ENCODE results near the gene WAC.
"Not testable (repeated sequence)": the region's sequence is repeated elsewhere in the genome, so short reads cannot be mapped to it uniquely, and the experiment has no call there.

DNA sequence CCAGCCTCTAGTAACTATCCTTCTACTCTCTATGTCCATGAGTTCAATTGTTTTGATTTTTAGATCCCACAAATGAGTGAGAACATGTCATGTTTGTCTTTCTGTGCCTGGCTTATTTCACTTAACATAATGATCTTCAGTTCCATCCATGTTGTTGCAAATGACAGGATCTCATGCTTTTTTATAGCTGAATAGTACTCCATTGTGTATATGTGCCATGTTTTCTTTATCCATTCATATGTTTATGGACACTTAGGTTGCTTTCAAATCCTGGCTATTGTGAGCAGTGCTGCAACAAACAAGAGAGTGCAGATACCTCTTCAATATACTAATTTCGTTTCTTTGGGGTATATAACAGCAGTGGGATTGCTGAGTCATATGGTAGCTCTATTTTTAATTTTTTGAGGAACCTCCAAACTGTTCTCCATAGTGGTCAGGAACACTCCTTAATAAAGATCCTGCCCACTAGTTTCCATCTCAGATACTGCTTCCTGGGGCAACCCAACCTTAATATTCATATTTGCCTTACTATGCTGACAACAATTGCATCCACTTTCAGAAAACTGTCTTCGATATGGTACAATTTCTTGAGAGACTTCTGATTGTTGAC, 42.6 kb upstream of the WAC start:
- 0 out of 2 replicates have a peak, but pooled peaks have one; percentile 62 for TF ChIP-seq CBX8 (IDR thresholded peaks at IDR 0.05)
- TF ChIP-seq, protein P1, sequence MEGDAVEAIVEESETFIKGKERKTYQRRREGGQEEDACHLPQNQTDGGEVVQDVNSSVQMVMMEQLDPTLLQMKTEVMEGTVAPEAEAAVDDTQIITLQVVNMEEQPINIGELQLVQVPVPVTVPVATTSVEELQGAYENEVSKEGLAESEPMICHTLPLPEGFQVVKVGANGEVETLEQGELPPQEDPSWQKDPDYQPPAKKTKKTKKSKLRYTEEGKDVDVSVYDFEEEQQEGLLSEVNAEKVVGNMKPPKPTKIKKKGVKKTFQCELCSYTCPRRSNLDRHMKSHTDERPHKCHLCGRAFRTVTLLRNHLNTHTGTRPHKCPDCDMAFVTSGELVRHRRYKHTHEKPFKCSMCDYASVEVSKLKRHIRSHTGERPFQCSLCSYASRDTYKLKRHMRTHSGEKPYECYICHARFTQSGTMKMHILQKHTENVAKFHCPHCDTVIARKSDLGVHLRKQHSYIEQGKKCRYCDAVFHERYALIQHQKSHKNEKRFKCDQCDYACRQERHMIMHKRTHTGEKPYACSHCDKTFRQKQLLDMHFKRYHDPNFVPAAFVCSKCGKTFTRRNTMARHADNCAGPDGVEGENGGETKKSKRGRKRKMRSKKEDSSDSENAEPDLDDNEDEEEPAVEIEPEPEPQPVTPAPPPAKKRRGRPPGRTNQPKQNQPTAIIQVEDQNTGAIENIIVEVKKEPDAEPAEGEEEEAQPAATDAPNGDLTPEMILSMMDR (IDR thresholded peaks at IDR 0.05) = not testable (repeated sequence)
- TF ChIP-seq KDM1A (IDR thresholded peaks at IDR 0.05; ENCODE audit: low read depth); RCOR1 (IDR thresholded peaks at IDR 0.05; ENCODE audit: low read depth, low read length); POLR2A (IDR thresholded peaks at IDR 0.05; ENCODE audit: low read length); HDAC2 (IDR thresholded peaks at IDR 0.05); HEYL (CRISPR knock-in tag; IDR thresholded peaks at IDR 0.05); TFCP2L1 (CRISPR knock-in tag; IDR thresholded peaks at IDR 0.05): not testable (repeated sequence)
- TF ChIP-seq, protein P2, sequence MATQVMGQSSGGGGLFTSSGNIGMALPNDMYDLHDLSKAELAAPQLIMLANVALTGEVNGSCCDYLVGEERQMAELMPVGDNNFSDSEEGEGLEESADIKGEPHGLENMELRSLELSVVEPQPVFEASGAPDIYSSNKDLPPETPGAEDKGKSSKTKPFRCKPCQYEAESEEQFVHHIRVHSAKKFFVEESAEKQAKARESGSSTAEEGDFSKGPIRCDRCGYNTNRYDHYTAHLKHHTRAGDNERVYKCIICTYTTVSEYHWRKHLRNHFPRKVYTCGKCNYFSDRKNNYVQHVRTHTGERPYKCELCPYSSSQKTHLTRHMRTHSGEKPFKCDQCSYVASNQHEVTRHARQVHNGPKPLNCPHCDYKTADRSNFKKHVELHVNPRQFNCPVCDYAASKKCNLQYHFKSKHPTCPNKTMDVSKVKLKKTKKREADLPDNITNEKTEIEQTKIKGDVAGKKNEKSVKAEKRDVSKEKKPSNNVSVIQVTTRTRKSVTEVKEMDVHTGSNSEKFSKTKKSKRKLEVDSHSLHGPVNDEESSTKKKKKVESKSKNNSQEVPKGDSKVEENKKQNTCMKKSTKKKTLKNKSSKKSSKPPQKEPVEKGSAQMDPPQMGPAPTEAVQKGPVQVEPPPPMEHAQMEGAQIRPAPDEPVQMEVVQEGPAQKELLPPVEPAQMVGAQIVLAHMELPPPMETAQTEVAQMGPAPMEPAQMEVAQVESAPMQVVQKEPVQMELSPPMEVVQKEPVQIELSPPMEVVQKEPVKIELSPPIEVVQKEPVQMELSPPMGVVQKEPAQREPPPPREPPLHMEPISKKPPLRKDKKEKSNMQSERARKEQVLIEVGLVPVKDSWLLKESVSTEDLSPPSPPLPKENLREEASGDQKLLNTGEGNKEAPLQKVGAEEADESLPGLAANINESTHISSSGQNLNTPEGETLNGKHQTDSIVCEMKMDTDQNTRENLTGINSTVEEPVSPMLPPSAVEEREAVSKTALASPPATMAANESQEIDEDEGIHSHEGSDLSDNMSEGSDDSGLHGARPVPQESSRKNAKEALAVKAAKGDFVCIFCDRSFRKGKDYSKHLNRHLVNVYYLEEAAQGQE (IDR thresholded peaks at IDR 0.05) = not testable (repeated sequence)
- TF ChIP-seq, protein P3, sequence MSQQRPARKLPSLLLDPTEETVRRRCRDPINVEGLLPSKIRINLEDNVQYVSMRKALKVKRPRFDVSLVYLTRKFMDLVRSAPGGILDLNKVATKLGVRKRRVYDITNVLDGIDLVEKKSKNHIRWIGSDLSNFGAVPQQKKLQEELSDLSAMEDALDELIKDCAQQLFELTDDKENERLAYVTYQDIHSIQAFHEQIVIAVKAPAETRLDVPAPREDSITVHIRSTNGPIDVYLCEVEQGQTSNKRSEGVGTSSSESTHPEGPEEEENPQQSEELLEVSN (IDR thresholded peaks at IDR 0.05; ENCODE audit: borderline replicate concordance, low read depth) = not testable (repeated sequence)
